Smooth muscle cell (in vitro differentiated cells): Measurements from ENCODE around the gene FLT3. TPM values are rescaled to one million over a fixed set of nuclear protein-coding genes. Genes with fewer than 3 reads are reported as not detected.

Experiments used
- DNase-seq: peaks from one replicate; lab custom pipeline; 2025; ENCODE audit not compliant: unreplicated experiment; lab: John Stamatoyannopoulos, UW
- H2AFZ ChIP-seq: fragments of 200-600 bp; sonication (generic); 2 replicates; pipeline ENCODE4 v1.6.0; 2016; ENCODE audit warnings: antibody characterized with exemption, low read depth, mild to moderate bottlenecking
- H3F3A ChIP-seq: fragments of 200-600 bp; sonication (generic); 2 replicates; pipeline ENCODE4 v1.6.0; 2017; ENCODE audit warnings: antibody characterized with exemption, low read depth
- H3K27ac ChIP-seq: fragments of 200-600 bp; sonication (generic); 2 replicates; pipeline ENCODE4 v1.5.1; 2016; ENCODE audit warnings: low read depth, mild to moderate bottlenecking
- H3K27me3 ChIP-seq: fragments of 200-600 bp; sonication (generic); 2 replicates; pipeline ENCODE4 v1.6.1; 2016; ENCODE audit warnings: low read depth, mild to moderate bottlenecking
- H3K36me3 ChIP-seq: fragments of 200-600 bp; sonication (generic); 2 replicates; pipeline ENCODE4 v1.5.1; 2016; ENCODE audit warnings: low read depth
- H3K4me1 ChIP-seq: fragments of 200-600 bp; sonication (generic); 2 replicates; pipeline ENCODE4 v1.5.1; 2016; ENCODE audit warnings: low read depth
- H3K4me2 ChIP-seq: fragments of 200-600 bp; sonication (generic); 2 replicates; pipeline ENCODE4 v1.6.0; 2016; ENCODE audit warnings: mild to moderate bottlenecking
- H3K4me3 ChIP-seq: fragments of 200-600 bp; sonication (generic); 2 replicates; pipeline ENCODE4 v1.5.1; 2016; ENCODE audit warnings: mild to moderate bottlenecking
- H3K79me2 ChIP-seq: fragments of 200-600 bp; sonication (generic); 2 replicates; pipeline ENCODE4 v1.6.0; 2016; ENCODE audit warnings: low read depth, mild to moderate bottlenecking
- H3K9ac ChIP-seq: fragments of 200-600 bp; sonication (generic); 2 replicates; pipeline ENCODE4 v1.6.0; 2016; ENCODE audit warnings: low read depth
- H3K9me3 ChIP-seq: fragments of 200-600 bp; sonication (generic); replicated peaks from 2 replicates; pipeline ENCODE4 v1.5.1; 2016; ENCODE audit warnings: low read depth
- H4K20me1 ChIP-seq: fragments of 200-600 bp; sonication (generic); 2 replicates; pipeline ENCODE4 v1.6.0; 2016; ENCODE audit warnings: low read depth
- CTCF ChIP-seq: fragments of 200-600 bp; sonication (generic); IDR thresholded peaks from 2 replicates; pipeline ENCODE4 v1.5.1; 2017; ENCODE audit warnings: borderline replicate concordance, mild to moderate bottlenecking, antibody characterized with exemption; ENCODE audit not compliant: insufficient read depth, poor library complexity, severe bottlenecking
- WGBS: methylation state at CpG from one replicate; pipeline ENCODE4 v1.1.7; 2016; ENCODE audit warnings: low lambda C conversion rate; 5-methylcytosine and 5-hydroxymethylcytosine counted together
- polyA plus RNA-seq: library from polyadenylated mRNA; unstranded; fragments of >200 nt; fragmentation: Nextera tagmentation; extraction: Ambion mirVana; gene quantifications from 2 replicates; pipeline ENCODE4 v1.2.1, GENCODE V29; 2016
- total RNA-seq: library from RNA; depleted of rRNA; stranded (reverse); fragments of >200 nt; gene quantifications from 2 replicates; pipeline ENCODE4 v1.2.3, GENCODE V29; 2014

Gene FLT3
- total and polyA plus RNA-seq, 2 experiments from 2014 or later = not detected

GRCh38 chr13:27971236-27971645 is 129.1 kb downstream of the FLT3 start:
- H3K9ac ChIP-seq = no peak overlapping the region
- DNase-seq = no peak
- H3K79me2 ChIP-seq = no peaks in the 10 kb centered on the region
- H3K27ac ChIP-seq = no peak overlapping the region
- H2AFZ ChIP-seq = no peak overlapping the region
- H3K4me2 ChIP-seq = no peak overlapping the region
- H3K9me3 ChIP-seq = no peaks in the 10 kb centered on the region
- H3K36me3 ChIP-seq = no peaks in the 10 kb centered on the region
- H3F3A ChIP-seq = no peaks in the 10 kb centered on the region
- H3K27me3 ChIP-seq = peaks cover 100% of the 10 kb centered on the region
- H3K4me3 ChIP-seq = no peak overlapping the region
- no peak for TF ChIP-seq CTCF
- peaks cover 37% of the 10 kb centered on the region for H3K4me1 ChIP-seq
- H4K20me1 ChIP-seq = no peaks in the 10 kb centered on the region
- 15% methylated on average over 13 of the region's 13 CpGs for WGBS

- no peak for DNase-seq
These were observed 129.8 kb downstream of the FLT3 start for GRCh38 chr13:27970382-27971235.

GRCh38 chr13:27969866-27970229 is 130.5 kb downstream of the FLT3 start:
- DNase-seq = no peak
- WGBS = 16% methylated on average over 7 of the region's 7 CpGs
- H3K4me2 ChIP-seq = no peak overlapping the region
- H2AFZ ChIP-seq = no peak overlapping the region
- H4K20me1 ChIP-seq = no peaks in the 10 kb centered on the region
- H3F3A ChIP-seq = no peaks in the 10 kb centered on the region
- no peak overlapping the region for H3K9ac ChIP-seq
- H3K36me3 ChIP-seq = no peaks in the 10 kb centered on the region
- no peak overlapping the region for H3K27ac ChIP-seq
- no peaks in the 10 kb centered on the region for H3K79me2 ChIP-seq
- H3K9me3 ChIP-seq = no peaks in the 10 kb centered on the region
- no peak for TF ChIP-seq CTCF
- H3K27me3 ChIP-seq = peaks cover 100% of the 10 kb centered on the region
- H3K4me3 ChIP-seq = peak overlapping the region; percentile 43
- H3K4me1 ChIP-seq = peaks cover 42% of the 10 kb centered on the region

More at GRCh38 chr13:27970382-27971235, 129.8 kb downstream of the FLT3 start:
- peak overlapping the region; percentile 38 for H3K4me2 ChIP-seq
- H3K27ac ChIP-seq = no peak overlapping the region
- no peaks in the 10 kb centered on the region for H3K9me3 ChIP-seq
- H3K4me3 ChIP-seq = no peak overlapping the region
- no peaks in the 10 kb centered on the region for H3K79me2 ChIP-seq
- H3K36me3 ChIP-seq = no peaks in the 10 kb centered on the region
- no peak for TF ChIP-seq CTCF
- WGBS = 7% methylated on average over 48 of the region's 53 CpGs
- H3K4me1 ChIP-seq = peaks cover 42% of the 10 kb centered on the region
- no peak overlapping the region for H2AFZ ChIP-seq
- no peaks in the 10 kb centered on the region for H3F3A ChIP-seq
- peaks cover 100% of the 10 kb centered on the region for H3K27me3 ChIP-seq
- no peak overlapping the region for H3K9ac ChIP-seq
- no peaks in the 10 kb centered on the region for H4K20me1 ChIP-seq
